ENCODE data around the gene PRPF6.

- TF ChIP-seq POLR2A (IDR thresholded peaks at IDR 0.05) (no peak), CTCF (IDR thresholded peaks at IDR 0.05) (no peak)
Measured at GRCh38 chr20:63967330-63968135, 13.4 kb upstream of the PRPF6 start.

Data from esophagus squamous epithelium (tissue), 4 donors.